GM18505 (cell line): ENCODE data around the gene RADIL.
"Not testable (repeated sequence)": the region's sequence is repeated elsewhere in the genome, so short reads cannot be mapped to it uniquely, and the experiment has no call there.

Experiments used
- ATAC-seq: cut with Tn5 transposase; IDR thresholded peaks from one replicate; pipeline ENCODE4 v1.9.1; 2021; ENCODE audit not compliant: unreplicated experiment
- POLR2A ChIP-seq: IDR thresholded peaks from 4 replicates; pipeline ENCODE4 v1.6.1; 2011; ENCODE audit warnings: borderline replicate concordance; ENCODE audit not compliant: insufficient read depth, insufficient read length; ENCODE audit errors: extremely low read depth

Gene RADIL

GRCh38 chr7:4809666-4810065 lies 73.8 kb downstream of the RADIL start:
- no peak for TF ChIP-seq POLR2A
- ATAC-seq = no peak

DNA sequence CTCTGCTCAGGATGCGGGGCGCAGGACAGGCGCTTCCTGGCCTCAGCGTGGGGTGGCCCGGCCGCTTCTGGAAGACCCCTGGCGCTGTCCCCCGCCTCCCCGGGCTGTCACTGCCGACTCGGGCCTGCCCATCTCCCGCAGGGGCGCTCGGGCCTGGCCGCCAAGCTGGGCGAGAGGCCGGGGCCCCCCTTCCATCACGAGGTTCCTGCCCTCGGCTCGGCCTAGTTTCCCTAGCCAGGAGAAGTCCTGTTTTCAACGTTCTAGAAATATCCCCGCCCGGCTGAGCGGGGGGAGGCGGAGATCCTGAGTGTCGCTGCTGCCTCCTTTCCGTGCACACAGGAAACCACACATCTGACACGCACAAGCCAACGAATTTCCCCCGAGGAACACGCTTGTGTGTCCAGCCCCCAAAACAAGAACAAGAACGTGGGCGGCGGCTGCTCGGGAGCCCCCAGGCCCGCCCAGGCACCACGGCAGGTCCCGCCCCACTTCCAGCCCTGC lies 74.4 kb downstream of the RADIL start:
- no peak for ATAC-seq
- no peak for TF ChIP-seq POLR2A

DNA sequence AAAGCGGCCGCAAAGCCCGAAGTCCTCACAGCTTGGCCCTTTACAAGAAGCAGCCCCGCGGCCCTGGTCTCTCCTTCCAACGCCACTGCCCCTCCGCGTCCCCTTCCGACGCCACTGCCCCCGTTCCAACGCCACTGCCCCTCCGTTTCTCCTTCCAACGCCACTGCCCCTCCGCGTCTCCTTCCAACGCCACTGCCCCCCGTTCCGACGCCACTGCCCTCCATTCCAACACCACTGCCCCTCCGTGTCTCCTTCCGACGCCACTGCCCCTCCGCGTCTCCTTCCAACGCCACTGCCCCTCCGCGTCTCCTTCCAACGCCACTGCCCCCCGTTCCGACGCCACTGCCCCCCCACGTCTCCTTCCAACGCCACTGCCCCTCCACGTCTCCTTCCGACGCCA lies 75.0 kb downstream of the RADIL start:
- no peak for TF ChIP-seq POLR2A
- ATAC-seq = no peak

GRCh38 chr7:4808026-4808425 lies 75.5 kb downstream of the RADIL start:
- ATAC-seq = no peak
- TF ChIP-seq POLR2A = no peak

- ATAC-seq = no peak
Observed at GRCh38 chr7:4807598-4808016, 75.9 kb downstream of the RADIL start.

GRCh38 chr7:4806983-4807597 lies 76.4 kb downstream of the RADIL start:
- TF ChIP-seq POLR2A = no peak
- ATAC-seq = no peak

More at GRCh38 chr7:4807598-4808016, 75.9 kb downstream of the RADIL start:
- TF ChIP-seq POLR2A = no peak

DNA sequence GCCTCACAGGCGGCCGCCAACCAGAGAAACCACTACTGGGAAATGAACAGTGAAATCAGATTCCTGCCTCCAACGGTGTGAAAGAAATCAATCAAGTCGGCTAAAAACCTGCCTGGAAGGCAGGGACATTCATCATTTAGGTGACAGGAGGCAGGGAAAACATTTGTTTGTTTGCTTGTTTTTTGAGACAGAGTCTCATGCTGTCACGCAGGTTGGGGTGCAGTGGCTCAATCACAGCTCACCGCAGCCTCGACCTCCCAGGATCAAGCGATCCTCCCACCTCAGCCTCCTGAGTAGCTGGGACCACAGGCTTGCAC lies 77.6 kb downstream of the RADIL start:
- no peak for TF ChIP-seq POLR2A
- no peak for ATAC-seq

DNA sequence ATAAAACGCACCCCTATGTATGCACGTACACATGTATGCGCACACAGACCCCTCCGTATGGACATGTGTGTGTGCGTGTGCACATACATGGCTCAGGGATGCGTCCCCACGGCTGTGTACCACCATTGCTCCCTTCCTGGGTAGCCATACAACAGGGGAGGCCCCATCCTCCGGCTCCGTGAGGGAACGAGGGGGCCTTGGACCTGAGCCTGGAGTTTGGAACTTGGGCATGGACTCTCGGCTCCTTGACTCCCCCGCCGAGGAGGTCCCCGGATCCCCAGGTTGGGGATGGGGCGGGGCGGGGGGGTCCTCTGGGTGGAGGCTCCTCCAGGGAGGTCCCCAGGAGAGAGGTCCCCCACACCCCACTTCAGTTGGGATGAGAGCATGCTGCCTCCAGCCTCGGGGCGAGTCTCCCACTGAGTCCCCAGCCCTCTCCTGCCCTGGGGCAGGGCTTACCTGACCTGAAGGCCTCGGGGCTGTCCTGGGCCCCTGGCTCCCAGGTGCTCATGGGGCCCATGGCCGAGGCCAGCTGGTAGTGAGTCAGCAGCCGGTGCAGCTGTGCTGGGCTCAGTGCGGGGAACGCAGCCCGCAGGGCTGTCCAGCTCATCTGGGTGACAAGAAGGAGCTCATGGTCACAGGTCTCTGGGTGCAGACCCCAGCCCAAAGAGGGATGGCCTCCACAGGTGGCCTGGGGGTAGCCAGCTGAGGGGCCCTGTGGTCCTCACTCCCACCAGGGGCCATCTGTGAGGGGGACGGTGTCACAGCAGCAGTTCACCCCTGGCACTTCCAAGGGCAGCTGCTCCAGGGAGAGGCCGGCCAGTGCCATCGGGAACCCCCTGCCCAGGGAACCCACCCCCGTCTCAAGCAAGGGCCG lies 78.2 kb downstream of the RADIL start:
- no peak for ATAC-seq
- no peak for TF ChIP-seq POLR2A

GRCh38 chr7:4803397-4804241 lies 79.9 kb downstream of the RADIL start:
- TF ChIP-seq POLR2A = no peak
- no peak for ATAC-seq

DNA sequence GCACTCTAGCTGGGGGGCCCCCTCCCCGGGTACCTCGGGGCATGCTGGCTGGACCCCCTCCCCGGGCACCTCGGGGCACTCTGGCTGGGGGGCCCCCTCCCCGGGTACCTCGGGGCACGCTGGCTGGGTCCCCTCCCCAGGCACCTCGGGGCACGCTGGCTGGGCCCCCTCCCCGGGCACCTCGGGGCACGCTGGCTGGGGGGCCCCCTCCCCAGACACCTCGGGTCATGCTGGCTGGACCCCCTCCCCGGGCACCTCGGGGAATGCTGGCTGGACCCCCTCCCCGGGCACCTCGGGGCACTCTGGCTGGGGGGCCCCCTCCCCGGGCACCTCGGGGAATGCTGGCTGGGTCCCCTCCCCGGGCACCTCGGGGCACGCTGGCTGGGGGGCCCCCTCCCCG lies 80.9 kb downstream of the RADIL start:
- ATAC-seq = not testable (repeated sequence)

DNA sequence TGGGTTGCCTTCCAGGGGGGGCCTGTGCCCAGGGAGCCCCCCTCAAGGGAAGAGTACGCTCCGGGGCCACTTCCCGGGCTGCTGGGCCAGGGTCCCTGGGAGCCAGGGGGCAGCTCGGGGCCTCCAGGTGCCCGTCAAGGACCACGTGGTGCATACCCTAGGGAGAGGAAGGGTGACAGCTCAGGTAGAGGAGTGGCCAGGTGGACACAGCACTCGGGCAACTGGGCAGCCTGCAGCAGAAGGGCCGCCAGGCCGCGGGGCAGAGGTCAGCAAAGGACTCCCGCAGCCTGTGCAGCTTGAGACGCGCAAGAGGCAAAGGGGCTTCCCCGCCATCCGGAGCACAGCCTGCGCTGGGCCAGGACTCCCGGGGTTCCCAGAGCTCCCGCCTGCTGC lies 81.7 kb downstream of the RADIL start:
- no peak for ATAC-seq
- TF ChIP-seq POLR2A = no peak

GRCh38 chr7:4800926-4801838 lies 82.3 kb downstream of the RADIL start:
- no peak for TF ChIP-seq POLR2A
- no peak for ATAC-seq
